Stimulated activated CD8-positive, alpha-beta memory T cell treated with anti-CD3 and anti-CD28 coated beads, Interleukin-7, amount 100 ng/mL, for 4 hours (primary cell): Measurements from ENCODE around the gene FANCI.
A peak's percentile ranks its signal among the peaks of the same experiment; 100 is the strongest.

Experiments
- DNase-seq, 2 donors: peaks; one replicate each; pipeline ENCODE4 v3.0.0-alpha.2; 2020; ENCODE audit warnings: low read depth in 2 of 2

The FANCI gene

DNA sequence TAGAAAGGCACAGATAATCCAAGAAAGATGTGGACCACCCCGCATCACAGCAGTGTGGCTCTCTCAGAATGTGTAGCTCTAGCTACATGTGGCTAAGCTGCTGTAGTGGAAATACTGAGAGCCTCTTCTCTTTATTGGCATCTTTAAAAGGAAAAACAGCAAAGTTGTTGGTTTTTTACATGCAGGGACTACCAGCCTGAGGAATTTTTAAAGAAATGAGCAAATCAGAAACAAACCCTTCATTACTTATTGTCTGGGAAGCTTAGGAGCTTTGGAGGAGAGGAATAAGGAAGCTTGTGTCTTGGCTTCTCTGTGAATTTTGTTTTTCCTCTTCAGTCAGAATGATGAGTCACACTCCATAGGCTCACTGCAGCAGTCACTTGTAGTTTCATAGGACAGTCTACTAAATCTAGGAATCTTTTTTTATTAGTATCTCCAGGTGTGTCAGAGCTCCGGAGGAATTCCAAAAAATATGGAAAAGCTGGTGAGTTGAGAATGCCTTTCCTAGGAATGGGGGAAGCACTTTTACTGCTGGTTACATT, 63.3 kb downstream of the FANCI start:
- no peak for DNase-seq

DNA sequence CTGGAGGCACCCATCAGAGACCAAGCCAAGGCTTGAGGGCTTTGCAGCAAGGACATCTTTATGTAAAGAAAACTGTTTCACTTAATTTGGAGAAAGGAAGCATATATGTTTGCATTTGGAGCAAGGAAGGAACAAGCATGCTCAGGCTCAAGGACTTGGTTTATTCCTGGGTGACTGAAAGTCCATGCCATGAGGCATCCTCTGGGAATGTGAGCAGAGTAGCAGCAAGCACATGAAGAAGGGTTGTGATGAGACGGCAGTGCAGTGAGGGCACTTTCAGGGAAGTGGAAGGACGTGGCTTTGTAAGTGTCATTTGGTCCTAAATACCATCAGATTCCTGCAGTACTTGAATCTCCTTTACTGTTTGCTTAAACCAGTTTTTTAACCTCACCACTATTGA, 64.0 kb downstream of the FANCI start:
- DNase-seq: no peak

DNA sequence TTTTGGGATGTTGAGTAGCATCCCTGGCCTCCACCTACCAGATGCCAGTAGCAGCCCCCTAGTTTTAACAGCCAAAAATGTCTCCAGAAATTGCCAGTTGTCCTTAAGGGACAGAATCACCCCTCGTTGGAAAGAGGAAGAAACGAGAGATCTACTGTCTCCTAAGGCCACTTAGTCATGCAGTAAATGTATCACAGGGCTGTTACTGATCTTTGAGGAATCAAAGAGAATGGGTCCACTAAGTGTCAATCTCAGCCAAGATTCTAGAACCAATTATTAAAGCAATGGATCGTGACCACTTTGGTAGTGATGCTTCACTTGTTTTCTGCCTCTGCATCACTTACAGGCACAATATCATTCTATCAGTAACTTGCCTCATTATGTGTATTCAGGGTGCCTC, 64.5 kb downstream of the FANCI start:
- no peak for DNase-seq

DNA sequence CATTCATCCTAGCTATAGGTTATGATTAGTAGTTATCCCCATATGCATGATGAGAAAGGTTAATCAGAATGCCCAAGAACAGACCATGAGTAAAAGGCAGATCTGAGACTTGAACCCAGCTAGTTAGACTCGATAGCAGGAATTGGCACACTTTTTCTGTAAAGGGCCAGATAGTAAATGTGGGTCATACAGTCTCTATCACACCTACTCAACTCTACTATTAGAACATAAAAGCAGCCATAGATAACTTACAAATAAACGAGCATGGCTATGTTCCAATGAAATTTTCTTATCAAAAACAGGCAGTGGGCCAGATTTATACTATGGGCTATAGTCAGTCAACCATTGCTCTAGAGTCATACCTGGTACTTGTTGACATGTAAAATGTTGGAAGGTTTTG, 66.2 kb downstream of the FANCI start:
- no peak for DNase-seq

DNA sequence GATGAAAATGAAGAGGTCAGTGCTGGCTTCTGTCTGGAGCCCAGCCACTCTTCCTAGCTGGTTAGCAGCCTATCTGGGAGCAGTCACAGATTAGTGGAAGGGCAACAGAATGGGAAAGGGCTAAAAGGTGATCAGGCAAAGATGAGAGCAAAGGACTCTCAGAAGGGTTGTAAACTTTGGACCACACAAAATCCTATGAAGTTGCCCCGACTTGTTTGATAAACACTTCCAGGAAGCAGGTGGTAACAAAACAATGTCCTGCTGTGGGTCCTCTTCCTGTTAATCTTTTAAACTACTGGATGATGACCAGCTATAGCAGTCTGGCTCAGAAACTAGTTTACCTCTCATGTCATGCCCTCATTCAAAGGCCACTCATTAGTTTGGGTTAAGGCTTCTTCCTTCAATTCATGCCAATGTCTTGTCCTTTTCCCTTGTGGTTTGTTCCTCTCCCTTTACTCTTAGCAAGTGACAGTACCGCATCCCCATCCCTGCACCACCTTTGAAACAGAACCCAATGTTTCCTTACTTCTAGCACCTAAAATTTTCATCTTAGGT, 71.7 kb downstream of the FANCI start:
- DNase-seq: no peak

DNA sequence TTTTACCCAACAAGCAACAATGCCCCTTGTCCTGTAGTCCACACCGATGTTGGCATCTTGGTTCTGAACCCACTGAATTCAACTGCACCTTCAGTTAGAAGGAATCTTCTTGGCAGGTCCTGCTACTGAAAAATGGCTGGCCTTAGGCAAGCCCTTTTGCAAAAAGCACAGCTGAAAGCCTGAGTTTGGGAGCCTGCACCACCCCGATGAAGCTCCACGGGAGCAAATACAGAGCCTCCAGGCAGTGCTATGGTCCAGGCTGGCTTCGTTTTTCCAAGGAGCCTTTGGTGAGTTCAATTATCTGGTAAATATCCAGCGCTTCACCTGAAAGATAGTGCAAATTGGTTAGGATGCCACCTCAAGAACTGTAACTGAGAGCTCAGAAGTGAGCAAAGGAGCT, 72.7 kb downstream of the FANCI start:
- DNase-seq: no peak

DNA sequence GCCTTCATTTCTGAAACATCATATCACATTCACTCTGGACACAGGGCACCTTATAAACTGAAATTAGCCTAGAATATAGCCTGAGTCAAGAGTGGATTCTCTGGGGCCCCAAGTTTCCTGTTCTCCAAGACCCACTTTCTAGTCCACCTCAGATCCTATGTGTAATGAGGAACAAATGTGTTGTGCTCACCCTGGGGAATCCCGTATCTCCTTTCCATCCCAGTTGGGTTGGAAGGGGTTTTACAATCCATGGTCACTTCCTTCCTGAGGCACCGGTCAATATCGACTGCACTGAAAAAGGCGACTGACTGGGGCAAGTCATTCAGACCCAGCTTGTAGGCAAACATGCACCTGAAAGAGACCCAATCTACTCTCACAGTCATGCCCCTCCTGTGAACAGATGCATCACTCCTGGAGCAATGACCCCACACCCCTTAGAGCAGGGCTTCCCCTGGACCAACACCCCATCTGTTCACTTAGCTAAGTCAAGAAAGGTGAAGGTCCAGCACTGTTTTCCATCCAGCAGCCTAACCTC, 73.5 kb downstream of the FANCI start:
- no peak for DNase-seq

DNA sequence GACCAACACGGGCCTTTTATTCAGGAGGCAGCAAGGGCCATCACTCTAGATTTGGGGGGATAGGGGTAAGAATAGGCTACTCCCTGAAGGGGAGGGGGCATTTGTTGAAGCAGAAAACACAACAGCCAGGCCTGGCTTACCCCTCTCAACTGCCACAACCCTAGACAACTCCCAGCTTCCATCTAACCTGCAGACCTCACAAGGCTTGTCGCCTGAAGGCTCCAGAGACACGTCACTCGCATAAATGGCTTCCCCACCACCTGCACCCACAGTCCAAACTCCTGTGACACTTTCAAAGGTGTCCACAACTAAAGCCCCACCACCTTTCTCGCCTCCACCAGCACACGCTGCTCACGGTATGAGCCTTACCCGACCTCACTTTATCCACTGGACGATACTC, 75.9 kb downstream of the FANCI start:
- no peak for DNase-seq

DNA sequence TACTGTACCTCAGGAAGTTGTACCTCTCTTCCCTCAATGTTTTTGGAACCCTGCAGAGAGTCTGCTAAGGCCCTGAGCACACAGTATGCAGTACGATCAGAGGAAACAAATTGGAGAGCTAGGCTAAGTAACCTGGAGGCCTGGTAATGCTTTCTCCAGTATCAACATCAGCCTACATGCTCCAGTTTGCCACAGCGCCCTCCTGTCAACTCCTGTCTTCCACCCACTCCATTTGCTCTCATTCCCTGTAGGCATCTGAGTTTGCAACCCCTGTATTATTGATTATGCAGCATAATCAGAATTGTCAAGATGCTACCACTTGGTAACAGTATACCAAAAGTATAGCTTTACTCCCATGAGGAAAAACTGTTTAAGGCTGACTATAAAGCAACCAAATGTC, 76.4 kb downstream of the FANCI start:
- DNase-seq: no peak

DNA sequence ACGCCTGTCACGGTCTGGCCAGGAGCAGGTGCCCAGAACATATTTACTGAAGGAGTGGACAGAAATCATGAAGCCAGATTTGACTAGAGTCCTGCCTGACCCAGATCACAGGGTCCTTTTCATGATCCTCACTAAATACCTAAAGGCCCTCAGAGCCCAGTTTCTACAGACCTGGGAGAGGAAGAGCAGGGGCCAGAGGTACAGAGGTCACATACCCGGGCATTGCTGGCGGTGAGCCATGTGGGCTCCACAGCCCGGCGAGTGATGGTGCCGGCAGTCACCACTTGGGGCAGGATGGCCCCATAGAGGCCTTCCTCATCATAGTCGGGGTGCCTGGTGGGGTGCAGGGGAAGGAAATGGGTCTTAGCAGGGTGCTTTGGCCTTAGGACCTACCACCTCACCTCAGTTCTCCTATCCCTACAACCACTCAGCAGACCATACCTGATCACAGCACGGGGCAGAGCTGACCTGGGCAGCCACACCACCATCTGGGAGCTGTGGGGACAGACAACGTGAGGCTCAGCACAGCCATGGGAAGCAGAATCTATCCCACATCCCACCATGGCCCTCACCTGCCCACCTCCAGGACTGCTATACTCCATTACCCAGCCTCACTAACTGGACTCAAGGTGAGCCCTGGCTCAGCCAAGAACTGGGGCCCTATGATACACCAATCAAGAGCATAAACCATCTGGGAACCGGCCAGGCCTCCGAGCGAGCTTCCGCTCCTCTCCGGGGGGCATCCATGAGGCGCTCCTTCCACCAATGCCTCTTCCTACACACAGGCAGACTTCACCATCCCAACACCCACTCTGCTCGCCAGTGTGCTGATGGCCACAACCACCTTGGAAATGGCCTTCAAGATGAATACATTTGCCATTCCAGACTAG, 78.0 kb downstream of the FANCI start:
- no peak for DNase-seq

DNA sequence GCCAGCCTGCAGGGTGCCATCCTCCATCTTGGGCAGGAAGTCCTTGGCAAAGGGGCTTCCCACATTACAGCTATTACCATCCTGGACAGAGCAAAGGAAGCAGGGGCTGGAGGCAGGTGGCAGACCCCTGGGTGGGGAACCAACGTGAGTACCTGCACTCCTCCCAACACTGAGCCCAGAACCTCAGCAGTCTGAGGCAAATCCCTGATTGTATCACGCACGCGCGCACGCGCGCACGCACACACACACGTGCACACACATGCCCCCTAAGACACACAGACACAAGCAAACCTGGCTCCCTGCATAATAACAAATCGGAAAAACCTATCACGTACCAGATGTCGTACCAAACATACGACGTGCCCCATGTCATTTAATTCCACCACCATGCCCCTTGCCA, 79.0 kb downstream of the FANCI start:
- DNase-seq: no peak

DNA sequence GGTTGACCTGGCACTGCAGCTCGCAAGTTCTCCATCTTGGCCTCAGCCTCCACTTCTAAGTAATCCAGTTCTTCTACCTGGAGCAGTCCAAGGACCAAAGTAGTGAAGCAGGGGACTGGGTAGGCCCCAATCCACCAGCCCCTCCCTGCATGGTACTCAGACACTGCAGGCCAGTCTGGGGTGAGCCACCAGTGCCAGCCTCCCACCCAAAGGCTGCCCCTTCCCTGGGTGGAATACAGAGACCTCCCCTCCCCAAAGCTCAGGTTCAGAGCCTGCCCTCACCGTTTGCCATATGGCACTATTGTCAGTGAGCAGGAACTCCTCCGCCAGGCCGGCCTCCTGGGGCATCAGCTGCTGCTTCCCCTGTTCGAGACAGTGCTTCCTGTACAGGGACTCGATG, 80.0 kb downstream of the FANCI start:
- DNase-seq: no peak

DNA sequence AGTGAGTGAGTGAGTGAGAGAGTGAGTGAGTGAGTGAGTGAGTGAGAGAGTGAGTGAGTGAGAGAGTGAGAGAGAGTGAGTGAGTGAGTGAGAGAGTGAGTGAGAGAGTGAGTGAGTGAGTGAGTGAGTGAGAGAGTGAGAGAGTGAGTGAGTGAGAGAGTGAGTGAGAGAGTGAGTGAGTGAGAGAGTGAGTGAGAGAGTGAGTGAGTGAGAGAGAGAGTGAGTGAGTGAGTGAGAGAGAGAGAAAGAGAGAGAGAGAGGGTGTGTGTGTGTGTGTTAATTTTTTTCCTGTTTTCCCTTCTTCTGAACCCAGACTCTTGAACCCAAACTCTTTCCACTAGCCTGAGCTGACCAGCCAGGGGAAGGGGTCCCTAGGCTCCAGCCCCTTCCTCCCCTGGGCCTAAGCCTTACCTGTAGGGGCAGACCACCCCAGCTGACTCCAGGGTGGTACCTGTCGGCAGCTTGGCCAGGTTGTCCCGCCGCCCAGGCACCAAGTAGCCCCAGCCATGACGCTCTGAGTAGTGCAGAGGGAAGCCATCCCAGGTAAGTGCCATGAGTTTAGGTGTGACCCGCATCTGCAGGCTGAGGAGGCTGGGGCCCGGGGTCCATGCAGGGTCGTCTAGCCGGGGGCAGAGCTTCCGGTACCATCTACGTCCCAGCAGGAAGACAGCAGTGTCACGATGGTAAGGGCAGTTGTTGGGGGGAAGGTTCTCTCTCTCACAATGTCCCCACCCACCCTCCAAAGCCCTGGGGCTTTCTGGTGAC, 81.4 kb downstream of the FANCI start:
- DNase-seq: no peak

DNA sequence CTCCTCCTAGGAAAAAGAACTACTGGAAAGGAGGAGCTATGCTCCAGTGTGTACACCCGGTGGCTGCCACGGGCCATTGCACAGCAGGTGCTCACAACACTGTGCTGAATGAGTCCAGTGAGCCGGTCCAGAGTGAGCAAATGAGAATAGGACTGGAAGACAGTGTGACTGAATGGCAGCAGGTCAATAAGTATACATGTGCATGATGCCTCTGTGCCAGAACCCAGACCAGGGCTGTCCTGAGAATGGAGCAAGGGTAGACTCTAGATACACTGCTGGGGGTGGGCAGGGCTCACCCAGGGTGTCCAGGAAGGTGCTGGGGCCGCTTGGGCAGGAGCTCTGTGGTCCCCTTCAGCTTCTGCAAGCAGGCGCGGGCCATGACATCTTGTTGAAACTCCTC, 82.5 kb downstream of the FANCI start:
- no peak for DNase-seq

DNA sequence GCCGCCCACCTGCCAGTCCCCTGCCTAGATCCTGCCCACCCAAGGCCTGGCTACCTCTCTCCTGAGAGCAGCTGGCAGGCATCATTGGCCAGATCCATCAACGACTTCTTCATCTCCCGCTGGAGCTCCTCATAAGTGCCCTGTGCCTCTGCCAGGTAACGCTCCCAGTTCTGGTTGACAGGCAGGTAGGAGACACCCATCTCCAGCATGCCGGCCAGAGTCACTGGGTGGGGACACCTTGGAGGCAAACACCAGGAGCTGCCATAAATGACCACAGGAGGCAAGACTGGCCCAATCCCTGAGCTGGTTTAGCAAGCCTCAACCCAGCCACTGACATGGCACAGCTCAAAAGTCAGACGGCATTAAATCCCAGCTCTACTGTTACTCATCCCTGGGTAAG, 83.3 kb downstream of the FANCI start:
- DNase-seq: no peak

DNA sequence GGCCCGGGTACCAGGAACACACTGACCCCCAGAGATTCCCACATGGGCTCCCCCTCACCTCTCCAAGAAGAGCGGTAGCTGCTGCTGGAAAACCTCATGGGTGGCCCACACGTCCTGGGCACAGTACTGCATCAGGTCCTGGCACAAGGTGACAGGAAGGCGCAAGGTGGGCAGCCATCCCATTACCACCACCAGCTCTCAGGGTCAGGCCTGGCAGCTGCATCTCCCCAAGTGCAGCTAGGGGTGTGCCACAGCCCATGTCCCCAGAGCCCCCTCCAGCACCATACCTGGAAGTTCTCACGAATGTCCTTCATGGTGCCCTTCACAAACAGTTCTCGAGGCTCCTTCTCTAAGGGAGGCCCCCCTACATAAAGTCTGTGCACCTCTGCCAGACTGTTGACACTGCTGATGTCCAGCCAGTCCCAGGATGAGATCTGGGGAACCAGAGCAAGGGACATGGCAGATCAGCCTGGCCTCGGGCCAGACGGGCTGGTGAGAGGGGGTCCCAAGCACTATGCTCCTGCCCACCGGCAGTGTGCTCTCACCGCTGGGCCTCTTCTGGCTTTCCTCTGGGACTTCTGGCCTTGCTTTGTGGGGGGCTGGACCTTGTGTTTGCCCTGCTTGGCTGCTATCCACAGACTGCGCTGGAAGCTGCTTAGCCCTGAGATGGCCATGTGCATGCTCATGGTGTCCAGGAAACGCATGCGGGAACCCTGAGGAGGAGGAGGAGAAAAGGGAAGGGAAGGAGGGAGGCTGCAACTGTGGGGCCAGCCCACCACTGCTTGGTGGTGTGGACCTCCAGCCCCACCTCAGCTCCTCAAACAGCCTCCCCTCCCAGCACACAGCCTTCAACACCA, 84.8 kb downstream of the FANCI start:
- DNase-seq: no peak

DNA sequence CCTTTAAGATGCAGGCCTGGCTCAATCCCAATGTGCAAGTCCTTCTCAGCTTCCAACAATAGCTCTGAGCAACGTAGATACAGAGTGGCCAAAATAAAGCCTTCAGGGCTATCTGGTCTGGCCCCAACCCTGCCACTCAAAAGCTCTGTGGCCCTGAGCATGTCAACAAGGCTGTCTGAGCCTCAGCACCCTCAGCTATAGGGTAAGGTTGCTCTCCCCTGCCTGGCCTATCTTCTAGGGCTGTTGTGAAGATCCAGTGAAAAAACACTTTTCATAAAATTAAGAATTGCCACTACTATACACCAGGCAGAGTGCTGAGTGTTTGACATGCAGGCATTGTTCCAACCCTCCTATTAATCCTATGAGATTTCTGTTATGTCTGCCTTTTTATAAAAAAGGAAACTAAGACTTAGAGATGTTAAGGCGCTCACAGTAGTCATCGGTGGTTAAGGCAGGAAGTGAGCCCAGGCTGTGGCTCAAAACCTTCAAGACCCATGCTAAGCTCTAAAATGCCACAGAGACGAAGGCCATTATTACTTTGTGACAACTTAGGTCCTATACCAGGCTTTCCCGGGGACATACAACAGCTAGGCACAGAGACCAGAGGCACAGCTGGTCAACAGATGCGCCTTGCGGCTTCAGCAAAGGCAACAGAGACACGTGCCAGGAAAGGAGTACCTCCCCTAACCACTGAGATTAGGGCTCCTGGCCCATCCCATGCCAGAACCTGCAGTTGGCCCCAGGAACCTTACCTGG, 85.7 kb downstream of the FANCI start:
- DNase-seq: peak; percentile 10 to 21

DNA sequence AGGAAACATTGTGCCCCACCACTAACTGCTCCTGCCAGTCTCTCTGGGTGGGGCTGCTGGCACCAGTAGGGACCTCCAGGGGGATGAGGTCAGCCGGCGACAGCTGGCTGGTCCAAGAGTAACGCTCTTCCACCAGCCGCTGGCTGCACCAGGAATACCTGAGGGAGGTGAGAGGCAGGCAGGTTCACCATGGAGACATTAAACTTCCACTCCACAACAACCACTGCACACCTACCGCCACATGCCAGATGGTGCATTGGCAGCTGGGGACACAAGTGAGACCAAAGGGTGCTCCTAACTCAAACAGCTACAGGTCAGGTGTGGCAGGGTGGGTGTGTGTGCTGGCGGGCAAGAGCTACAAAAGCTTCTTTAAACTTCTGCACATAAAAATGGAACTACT, 86.3 kb downstream of the FANCI start:
- DNase-seq: no peak

DNA sequence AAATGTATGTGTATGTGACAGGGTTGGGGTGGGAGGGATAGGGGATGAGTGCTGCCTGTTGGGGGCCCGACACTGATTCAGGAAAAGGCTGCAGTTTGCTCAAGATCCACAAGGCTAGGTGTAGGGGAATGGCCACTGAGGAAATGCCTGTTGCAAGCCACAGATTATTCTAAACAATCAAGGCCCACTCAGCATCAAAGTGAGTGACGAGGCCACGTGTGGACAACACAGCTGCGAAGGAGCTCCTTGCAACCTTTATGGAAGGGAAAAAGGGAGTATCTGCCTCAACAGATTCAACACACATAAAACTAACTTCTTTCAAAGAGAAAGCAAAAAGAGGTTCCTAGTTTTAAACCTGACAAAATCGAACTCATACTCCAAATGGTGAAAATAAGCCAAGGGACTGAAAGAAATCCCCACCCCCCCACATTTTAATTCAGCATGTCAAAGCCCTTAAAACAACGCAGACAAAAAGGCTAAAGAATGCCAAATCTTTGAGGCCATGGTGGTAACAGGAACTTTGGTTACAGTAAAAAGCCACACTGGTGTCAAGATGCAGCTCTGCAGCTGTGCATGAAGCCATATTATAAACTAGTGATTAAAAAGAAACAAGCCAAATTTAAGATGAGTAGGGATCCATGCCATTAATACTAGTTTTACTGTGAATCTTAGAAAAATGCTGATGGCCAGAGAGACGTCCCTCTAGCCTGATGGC, 87.3 kb downstream of the FANCI start:
- no peak for DNase-seq

DNA sequence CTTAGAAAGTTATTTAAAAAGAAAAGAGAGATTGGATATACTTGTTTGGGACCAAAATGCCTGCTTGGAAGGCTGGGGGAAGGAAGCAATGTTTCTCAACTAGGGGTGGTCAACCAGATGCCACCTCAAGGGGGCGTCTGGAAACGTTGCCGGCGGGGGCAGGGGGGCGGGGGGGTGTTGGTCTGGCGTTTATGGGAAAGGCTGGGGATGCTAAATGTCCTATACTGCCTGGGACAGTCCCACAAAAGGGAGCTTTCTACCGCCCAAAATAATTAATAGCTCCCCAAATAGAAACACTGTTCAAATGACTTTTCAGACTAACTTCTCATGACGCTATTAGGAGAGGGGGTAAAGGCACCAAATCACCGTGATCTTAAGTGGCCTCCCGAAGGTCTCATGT, 88.7 kb downstream of the FANCI start:
- no peak for DNase-seq
